GM23338 (cell line): ENCODE data around the gene XRCC5.

Experiments used
- CREB1 ChIP-seq: fragments of 250-450 bp; sonication (Bioruptor Pico); IDR thresholded peaks from 2 replicates; pipeline ENCODE4 v1.5.0; 2020; ENCODE audit warnings: low read depth, mild to moderate bottlenecking, moderate library complexity
- CTCF ChIP-seq, 2 experiments: fragments of 200-600 bp in 1 of 2; sonication (generic) in 1 of 2; conservative IDR thresholded peaks; 2 replicates each; pipeline versions ENCODE4 v1.5.1 to v1.6.1; 2016 to 2017; ENCODE audit warnings: antibody characterized with exemption in 2 of 2, low read depth in 2 of 2, mild to moderate bottlenecking in 2 of 2, moderate library complexity in 1 of 2
- EZH2 ChIP-seq: fragments of 200-600 bp; sonication (generic); IDR thresholded peaks from one replicate; pipeline ENCODE4 v1.8.0; 2017; ENCODE audit warnings: antibody characterized with exemption, mild to moderate bottlenecking, low read depth; ENCODE audit not compliant: unreplicated experiment
- EZH2phosphoT487 ChIP-seq: fragments of 200-600 bp; sonication (generic); IDR thresholded peaks from one replicate; pipeline ENCODE4 v1.8.1; 2018; ENCODE audit warnings: antibody characterized with exemption; ENCODE audit not compliant: unreplicated experiment
- JUNB ChIP-seq: IDR thresholded peaks from one replicate; pipeline ENCODE4 v1.6.1; 2016; ENCODE audit warnings: antibody characterized with exemption; ENCODE audit not compliant: unreplicated experiment
- POLR2AphosphoS5 ChIP-seq: IDR thresholded peaks from 2 replicates; pipeline ENCODE4 v1.6.1; 2016; ENCODE audit warnings: antibody characterized with exemption, low read depth
- ZNF114 ChIP-seq: fragments of 250-450 bp; sonication (Bioruptor Pico); IDR thresholded peaks from 2 replicates; pipeline ENCODE4 v1.5.0; 2020; ENCODE audit warnings: mild to moderate bottlenecking, moderate library complexity
- TF ChIP-seq, protein P1 (sequence below): IDR thresholded peaks from one replicate; pipeline ENCODE4 v1.6.1; 2018; ENCODE audit warnings: antibody characterized with exemption; ENCODE audit not compliant: unreplicated experiment

- TF ChIP-seq CTCF (conservative IDR thresholded peaks at IDR 0.05; ENCODE audit: low read depth in 2 of 2), result no peak
- TF ChIP-seq POLR2AphosphoS5, result no peak
- TF ChIP-seq JUNB, result no peak
- no peak for TF ChIP-seq EZH2phosphoT487
- TF ChIP-seq, protein P1, sequence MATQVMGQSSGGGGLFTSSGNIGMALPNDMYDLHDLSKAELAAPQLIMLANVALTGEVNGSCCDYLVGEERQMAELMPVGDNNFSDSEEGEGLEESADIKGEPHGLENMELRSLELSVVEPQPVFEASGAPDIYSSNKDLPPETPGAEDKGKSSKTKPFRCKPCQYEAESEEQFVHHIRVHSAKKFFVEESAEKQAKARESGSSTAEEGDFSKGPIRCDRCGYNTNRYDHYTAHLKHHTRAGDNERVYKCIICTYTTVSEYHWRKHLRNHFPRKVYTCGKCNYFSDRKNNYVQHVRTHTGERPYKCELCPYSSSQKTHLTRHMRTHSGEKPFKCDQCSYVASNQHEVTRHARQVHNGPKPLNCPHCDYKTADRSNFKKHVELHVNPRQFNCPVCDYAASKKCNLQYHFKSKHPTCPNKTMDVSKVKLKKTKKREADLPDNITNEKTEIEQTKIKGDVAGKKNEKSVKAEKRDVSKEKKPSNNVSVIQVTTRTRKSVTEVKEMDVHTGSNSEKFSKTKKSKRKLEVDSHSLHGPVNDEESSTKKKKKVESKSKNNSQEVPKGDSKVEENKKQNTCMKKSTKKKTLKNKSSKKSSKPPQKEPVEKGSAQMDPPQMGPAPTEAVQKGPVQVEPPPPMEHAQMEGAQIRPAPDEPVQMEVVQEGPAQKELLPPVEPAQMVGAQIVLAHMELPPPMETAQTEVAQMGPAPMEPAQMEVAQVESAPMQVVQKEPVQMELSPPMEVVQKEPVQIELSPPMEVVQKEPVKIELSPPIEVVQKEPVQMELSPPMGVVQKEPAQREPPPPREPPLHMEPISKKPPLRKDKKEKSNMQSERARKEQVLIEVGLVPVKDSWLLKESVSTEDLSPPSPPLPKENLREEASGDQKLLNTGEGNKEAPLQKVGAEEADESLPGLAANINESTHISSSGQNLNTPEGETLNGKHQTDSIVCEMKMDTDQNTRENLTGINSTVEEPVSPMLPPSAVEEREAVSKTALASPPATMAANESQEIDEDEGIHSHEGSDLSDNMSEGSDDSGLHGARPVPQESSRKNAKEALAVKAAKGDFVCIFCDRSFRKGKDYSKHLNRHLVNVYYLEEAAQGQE, result no peak
- no peak for TF ChIP-seq EZH2
- no peak for TF ChIP-seq ZNF114 (CRISPR knock-in tag)
- no peak for TF ChIP-seq CREB1 (CRISPR knock-in tag)
Measured at GRCh38 chr2:216224388-216224787, 115.2 kb downstream of the XRCC5 start.
